SHP77 (cell line): ENCODE results near the gene RCAN2.

Experiments used
- DNase-seq, 2 experiments: peaks; one replicate each; lab custom pipeline; 2025; lab: John Stamatoyannopoulos, UW

RCAN2 gene

DNA sequence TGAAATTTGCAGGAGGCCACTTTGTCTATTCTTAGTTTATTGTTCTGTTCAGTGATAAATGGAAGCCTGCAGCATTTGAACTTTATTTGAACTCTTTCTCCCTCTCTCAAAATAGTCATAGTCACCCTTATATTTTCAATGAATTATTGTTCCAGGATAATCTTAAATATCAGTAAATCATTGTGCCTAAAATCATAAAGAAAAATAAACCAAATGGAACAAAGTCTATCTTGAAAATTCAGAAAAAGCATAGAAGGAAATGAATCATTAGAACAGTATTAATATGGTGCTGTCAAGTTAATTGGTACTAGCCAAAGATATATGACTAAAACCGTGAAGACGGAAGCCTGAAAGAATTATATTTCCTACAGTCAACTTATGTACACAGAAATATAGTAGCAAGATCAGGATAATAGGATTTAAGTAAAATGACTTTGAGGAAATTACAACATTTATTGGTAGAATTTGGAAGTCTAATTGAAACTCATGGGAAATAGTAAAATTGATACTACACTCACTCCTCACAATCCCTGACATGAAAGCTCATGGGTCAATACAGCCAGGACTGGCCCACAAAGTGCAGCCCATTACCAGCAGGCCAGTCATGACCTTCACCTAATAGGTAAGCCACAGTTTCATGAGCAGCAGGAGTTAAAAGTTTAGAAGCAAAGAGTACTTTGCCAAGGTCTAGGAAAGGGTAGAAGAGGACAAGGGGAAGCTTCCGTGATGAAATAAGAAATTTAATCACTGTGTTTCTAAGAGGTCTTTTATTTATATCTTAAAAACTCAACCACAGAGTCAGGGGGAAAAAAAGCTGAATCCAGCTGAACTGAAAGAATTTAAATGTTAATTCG lies 200.6 kb downstream of the RCAN2 start:
- DNase-seq, result no peak

DNA sequence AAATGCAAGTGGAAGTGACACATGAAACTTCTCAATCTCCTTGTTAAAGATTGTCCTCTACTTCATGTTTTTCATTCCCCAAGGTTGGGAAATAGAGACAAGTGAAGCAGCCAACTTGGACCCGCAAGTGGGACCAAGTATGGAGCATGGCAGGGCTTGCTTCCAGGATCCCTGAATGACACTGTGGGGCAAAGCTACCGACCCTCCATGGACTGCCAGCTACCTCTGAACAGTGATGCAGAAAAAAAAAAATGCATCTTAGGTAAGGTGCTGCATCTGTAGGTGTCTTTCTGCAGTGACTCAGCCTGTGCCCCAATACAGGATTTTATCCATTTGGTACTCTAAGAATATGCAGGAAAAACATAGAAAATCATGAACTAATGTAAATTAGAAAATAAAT lies 201.4 kb downstream of the RCAN2 start:
- DNase-seq, result no peak

GRCh38 chr6:46288835-46289234 lies 202.4 kb downstream of the RCAN2 start:
- DNase-seq, result no peak

DNA sequence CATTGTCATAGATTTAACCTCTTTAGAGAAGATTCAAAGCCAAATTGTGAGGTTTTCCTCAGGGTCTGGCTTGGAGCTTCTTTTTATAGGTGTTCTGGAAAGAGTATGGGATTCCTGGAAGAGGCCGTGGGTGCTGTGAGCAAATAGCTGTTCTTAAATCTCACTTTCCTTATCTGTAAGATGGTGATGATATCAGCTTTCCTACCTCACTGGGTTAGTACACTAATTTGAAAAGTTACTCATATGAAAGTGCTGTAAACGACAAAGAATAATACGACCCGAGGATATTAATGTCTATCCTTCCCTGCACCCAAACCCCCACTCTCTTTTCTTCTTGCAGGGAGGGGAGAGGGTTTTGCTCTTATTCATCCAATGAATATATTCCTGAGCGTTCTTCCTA lies 203.6 kb downstream of the RCAN2 start:
- no peak for DNase-seq

DNA sequence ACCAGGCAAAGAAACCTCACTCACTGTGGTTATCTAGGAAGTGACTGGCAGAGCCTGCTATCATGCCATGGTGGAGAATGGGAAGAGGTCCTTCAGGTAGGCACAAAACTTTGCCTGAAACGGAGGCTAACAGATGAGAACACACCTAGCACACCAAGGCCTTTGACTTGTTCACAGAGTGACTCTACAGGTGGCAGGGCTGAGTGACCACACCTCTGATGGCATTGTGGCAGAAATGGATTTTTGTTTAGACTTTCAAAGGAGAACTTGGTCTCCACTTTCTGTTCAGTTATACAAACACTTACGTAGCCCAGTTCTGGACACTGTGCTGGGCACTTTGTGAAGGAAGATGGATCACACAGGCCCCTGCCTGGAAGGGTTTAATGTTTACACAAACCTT lies 204.2 kb downstream of the RCAN2 start:
- no peak for DNase-seq

- no peak for DNase-seq
These were observed 206.8 kb downstream of the RCAN2 start for GRCh38 chr6:46284475-46284874.

- no peak for DNase-seq
These were observed 210.1 kb downstream of the RCAN2 start for GRCh38 chr6:46281110-46281509.

DNA sequence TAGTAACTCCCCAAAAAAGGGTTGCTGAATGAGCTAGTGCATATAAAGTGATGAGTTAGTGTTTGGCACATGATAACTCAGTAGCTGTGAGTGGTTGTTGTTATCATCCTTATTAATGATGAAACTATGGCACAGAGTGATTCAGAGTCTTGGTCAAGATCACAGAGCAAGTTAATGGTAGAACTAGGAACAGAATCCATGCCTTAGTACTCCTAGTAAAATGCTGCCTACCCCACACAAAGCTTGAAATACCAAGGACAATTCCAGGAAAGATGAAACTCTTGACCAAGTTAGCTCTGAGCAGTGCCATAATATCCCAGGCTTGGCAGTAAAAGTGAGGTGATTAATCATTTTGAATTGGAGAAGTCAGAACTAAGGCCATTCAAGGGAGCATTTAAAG lies 211.4 kb downstream of the RCAN2 start:
- no peak for DNase-seq

DNA sequence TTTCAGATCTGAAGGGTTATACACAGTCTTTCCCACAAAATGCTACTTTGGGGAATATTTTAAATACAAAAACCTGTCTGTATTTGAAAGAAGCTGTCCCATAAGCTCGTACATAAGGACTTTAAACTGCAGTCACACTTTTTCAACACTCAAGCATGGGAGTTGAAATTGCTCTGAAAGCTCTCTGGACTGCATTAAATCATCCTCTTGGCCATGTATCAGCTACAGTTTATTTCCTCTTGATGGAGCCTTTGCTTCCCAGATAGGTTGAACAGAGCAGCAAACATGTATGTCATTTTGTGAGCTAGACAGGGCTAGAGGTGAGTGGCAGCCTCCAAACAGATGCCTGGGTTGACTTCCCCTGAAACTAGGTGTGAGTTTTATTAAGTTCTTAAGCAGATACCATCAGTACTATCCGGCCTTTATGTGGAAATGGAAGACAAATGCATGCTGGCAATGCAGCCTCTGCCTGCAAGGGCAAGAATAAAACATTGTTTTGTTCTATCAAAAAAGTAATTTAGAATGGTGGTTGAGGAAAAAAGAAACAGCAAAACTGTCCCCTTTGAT lies 214.6 kb downstream of the RCAN2 start:
- no peak for DNase-seq

DNA sequence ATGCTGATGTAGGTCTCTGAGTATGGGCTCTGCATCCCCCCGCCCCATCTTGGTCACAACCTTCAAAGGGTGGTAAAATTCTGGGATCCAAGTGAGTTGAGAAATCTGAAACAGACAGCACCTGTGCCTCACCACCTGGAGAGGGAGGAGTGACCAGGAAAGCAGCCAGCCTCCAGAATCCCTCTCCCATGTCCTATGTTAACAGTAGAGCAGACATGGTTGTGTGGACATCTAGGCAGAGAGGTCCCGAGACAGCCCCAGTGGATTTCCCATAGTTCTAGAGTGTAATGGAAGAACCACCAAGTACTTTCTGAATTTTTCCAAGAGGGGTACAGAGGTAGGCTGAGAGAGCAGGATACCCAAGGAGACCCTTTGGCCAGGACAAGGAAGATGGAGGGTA lies 216.7 kb downstream of the RCAN2 start:
- no peak for DNase-seq

- no peak for DNase-seq
These were observed 217.3 kb downstream of the RCAN2 start for GRCh38 chr6:46273911-46274310.

GRCh38 chr6:46271728-46272127 lies 219.5 kb downstream of the RCAN2 start:
- no peak for DNase-seq

GRCh38 chr6:46271107-46271506 lies 220.1 kb downstream of the RCAN2 start:
- no peak for DNase-seq

DNA sequence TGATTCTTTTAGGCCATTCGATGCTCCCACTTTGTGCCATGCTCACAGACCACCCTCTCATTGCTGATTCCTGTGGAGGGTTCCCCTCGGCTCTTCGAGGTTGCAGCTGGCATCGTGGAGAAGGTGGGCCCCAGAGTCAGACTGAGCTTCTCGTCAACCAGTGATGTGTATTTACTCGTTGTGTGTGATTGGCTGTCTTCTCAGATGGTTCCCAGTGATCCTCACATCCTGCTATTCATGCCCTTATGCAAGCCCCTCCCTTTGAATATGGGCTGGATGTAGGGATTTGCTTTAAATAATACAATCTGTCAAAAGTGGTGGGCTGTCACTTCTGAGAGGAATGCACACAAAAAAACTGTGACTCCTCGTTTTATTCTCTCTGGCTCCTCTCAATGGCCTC lies 220.9 kb downstream of the RCAN2 start:
- DNase-seq, result no peak

GRCh38 chr6:46269447-46270229 lies 221.6 kb downstream of the RCAN2 start:
- no peak for DNase-seq

- DNase-seq, result no peak
These were observed 223.7 kb downstream of the RCAN2 start for GRCh38 chr6:46267515-46267914.

- DNase-seq, result no peak
These were observed 225.9 kb downstream of the RCAN2 start for GRCh38 chr6:46265373-46265772.

DNA sequence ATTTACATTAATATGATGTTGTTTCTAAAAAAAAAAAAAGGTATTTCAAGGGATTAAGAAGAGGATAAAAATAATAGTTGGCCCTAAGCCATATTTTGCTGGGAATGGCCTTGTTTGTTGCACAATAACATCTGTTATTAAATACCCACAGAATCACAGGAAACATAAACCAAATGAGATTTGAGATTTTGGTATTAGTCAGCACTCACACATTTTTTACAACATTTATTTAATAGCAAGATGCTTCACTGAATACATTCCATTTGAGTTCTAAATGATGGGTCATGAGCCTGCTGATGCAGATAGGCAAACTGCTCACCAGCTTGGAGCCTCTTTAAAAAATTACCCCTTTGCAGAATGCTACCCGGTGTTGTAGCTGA lies 227.6 kb downstream of the RCAN2 start:
- DNase-seq, result no peak

DNA sequence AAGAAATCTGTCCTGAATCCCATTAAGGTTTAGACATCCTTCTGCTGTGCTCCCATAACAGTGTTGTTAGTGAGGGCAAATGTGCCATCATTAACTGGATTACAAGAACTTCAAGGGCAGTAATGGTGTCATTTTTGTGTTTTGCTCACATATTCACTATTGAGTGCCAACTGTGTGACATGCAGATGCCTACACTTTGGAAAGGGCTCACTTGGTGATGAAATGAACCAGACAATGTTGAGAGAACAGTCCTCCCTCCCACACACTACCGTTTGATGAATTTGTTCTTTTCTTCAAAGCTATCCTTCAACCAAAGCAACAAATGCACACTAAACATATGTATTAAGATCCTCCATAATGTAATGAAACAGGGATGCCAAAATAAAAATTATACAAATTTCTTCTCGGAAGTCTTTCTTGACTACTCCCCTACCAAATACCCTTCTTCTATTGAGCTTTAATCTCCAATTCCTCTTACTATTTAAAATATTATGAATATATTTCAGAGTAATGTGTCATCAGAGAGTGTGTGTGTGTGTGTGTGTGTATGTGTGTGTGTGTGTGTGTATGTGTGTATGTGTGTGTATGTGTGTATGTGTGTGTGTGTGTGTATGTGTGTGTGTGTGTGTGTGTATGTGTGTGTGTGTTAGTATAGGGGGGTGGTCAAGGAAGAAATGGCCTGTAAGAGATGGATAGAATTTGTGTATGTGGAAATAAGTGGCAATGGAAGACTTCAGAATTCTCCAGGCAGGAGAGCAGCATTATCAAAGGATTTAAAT lies 228.1 kb downstream of the RCAN2 start:
- DNase-seq, result no peak

DNA sequence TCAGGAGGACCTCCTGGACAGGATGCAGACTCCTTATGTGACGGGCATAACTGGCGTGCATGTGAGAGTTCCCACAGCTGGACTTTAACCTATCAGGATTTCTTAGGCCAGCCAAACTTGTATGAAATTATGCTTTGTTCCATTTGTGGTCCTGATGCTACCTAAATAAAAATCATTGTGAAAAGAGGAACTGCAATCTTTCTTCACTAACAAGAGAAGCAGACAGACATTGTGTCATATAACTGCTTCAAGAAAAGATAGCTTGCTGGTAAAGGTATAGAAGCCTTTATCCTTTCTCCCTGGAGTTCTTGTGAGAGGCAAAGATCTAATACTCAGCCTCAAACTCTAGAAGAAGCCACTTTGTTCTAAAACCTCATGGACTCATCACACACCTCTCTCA lies 233.0 kb downstream of the RCAN2 start:
- DNase-seq, result no peak

- no peak for DNase-seq
These were observed 235.7 kb downstream of the RCAN2 start for GRCh38 chr6:46255528-46255927.

DNA sequence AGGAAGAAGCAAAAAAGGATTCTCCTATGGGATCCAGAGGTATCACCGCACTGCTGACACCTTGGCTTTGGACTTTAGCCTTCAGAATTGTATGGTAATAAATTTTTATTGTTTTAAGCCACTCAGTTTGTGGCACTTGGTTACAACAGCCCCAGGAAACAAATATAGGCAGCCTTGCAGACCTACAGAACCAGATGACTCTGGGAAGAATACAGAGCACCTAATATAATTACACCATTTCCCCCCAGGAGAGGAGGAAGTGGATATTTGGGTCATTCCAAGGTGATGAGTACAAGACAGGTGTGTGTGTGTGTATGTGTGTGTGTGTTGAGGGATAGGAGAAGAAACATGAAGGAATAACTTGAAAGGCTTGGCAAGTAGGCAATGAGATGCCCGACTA lies 236.3 kb downstream of the RCAN2 start:
- no peak for DNase-seq
